Measurements from ENCODE around the gene COL5A1.
"Not testable (repeated sequence)": the region's sequence is repeated elsewhere in the genome, so short reads cannot be mapped to it uniquely, and the experiment has no call there.

The COL5A1 gene

DNA sequence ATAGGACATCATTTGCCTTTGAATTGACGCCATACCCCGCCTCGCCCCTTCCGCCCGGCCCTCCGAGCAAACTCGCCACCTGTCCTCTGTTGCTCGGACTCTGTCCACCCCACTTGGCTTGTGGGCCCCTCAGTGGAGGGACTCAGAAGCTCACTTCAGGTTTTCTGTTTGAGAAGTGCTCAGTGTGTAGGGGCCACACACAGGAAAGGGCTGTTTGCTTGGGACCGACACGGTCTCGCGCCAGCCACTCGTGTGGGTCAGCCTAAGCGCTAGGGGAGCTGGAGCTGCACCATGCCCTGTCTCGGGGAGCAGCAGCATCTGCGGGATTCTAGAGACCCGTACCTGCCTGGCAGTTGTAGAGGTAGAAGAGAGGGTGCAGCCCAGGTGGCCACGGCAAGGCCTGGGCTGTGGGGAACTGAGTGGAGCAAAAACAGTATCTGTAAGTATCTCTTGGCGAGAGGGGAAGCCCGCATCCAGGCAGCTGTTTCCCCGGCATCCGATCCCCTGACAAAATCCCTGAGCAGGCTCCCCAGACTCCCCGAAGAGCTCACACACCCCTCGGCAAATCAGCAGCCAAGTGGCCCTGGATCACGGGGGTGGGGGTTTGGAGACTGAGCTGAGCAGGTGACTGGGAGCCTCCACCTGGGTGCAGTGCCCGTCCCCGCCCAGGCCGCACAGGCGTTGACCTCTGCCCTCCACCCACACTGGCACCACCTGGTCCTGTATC lies 52.2 kb downstream of the COL5A1 start:
- DNase-seq, result no peak

DNA sequence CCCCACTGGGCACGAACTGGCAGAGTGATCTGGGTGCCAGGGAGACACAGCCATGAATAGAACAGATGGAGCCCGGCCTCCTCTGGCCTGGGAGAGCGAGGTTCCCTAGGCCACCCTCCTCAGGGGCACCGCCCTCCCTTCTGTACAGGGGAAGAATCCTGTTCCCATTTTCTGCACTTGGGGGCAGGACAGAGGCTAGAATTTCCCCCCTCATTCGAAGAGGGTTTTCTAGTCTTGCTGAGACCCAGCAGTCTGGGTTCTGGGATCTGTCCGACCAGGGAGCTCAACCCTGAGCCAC lies 52.7 kb downstream of the COL5A1 start:
- DNase-seq, result no peak

DNA sequence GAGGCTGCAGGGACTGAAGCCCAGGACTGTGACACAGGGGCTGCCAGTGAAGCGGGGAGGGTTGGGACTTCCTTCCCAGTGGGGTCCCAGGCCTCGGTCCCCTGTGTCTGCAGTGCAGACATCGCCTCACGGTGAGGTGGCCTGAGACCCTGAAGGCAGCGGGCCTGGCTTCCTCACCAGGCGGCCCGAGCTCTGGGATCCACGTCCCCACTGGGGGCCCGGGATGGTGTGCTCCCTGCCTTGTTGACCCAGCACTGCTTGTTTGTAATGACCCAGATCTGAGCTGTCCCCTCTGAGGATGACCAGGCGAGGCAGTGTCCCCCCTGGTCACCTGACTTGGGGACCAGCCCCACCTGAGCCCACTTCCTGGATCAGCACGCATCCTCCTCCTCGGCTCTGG lies 53.1 kb downstream of the COL5A1 start:
- DNase-seq, result no peak

DNA sequence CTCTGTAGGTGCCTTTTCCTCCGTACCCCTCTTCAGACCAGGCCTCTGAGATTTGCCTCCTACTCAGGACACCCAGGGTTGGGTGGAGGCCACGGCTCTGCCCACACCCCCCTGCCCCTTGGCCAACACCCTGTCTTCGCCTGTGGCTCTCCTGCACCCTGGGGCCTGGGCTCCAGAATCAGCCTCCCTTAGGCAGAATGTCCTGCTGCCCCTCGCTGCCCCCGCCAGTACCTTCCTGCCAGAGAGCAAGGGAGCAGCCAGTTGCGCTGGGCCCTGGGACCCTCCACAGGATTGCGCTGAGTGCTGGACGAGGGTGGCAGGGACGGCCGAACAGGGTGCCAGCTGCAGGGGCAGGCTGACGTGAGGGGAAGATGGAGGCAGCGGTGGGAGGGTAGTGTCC lies 53.5 kb downstream of the COL5A1 start:
- DNase-seq, result no peak

DNA sequence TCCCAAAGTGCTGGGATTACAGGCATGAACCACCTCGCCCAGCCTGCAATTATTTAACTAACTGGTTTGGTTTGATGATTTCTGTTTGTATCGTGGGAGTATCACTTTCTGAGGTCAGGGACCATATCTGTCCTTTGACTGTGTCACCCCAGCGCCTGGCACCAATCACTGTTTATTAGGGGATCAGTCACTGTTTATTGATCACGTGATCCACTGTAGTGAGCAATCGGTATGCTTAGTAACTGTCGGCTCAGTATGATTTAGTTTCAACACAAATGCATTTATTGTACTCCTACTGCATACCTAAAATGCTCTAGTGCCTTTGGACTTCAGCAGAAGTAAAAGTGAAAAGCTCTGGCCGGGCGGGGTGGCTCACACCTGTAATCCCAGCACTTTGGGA lies 54.8 kb downstream of the COL5A1 start:
- DNase-seq, result no peak

DNA sequence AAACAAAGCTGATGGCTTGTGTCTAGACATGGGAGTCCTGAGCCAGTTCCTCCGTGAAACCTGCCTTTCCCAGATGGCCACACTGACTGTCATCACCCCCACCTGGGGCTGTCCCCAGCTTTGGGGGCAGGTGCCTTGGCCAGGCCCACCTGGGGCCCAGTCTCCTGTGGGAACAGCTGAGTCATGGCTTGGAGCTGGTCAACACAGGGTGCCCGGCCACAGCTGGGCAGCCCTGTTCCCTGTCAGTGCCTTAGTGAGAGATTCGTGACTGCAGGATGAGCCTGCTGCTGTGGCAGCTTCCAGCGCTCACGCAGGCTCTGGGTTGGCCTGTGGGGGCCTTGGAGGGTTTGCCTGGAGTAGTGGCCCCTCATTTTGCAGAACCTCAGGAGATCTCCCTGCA lies 56.5 kb downstream of the COL5A1 start:
- DNase-seq, result no peak

DNA sequence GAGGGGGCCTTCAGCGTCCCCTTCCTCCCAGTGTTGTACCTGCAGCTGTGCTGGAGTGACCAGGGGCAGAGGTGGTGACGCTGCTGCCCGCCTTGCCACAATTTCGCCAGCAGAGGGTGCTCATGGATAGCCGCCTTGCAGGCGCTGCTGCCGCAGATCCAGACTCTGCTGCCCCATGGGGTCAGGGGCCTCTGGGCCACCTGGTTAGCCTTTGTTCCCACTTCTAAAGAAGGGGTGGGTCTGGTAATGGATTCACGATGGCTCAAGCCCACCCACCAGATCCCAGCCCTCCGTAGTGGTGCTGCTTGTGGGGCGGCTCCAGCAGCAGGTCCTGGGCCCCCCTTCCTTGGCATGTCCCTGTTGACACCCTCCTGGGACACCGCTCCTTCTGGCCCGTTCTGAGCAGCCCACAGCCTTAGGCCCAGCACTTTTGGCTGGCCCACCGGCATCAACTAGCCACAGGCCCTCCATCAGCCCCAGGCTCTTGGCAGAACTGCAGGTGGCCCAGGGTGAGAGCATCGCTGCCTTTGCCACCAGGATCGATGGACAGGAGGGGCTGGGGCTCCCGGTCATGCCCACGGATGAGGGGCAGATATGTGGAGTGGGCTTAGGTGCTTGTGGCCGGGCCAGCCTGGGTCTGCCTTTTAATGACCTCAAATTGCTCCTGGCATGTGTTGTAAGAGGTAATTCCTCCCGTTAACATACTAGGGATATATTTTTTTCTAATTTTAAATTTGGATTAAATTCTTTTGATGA lies 57.2 kb downstream of the COL5A1 start:
- DNase-seq, result peak; percentile 43

DNA sequence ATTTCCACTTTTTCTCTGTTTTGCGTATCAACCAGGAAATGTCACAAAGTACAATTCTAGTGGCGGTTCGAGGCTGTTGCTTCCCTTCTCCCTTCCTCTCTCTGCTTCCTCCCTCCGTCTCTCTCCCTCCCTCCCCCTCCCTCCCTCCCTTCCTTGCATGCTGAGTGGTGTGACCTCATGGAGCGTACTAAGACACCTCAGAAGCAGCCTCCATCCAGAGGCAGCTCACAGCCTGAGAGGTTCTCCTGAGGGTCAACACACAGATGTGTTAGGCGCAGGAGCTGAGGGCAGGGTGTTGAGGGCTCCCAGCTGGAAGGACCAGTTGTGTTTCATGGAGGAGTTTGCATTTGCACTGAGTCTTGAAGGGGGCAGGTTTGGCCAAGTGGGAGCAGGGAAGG lies 57.7 kb downstream of the COL5A1 start:
- no peak for DNase-seq

DNA sequence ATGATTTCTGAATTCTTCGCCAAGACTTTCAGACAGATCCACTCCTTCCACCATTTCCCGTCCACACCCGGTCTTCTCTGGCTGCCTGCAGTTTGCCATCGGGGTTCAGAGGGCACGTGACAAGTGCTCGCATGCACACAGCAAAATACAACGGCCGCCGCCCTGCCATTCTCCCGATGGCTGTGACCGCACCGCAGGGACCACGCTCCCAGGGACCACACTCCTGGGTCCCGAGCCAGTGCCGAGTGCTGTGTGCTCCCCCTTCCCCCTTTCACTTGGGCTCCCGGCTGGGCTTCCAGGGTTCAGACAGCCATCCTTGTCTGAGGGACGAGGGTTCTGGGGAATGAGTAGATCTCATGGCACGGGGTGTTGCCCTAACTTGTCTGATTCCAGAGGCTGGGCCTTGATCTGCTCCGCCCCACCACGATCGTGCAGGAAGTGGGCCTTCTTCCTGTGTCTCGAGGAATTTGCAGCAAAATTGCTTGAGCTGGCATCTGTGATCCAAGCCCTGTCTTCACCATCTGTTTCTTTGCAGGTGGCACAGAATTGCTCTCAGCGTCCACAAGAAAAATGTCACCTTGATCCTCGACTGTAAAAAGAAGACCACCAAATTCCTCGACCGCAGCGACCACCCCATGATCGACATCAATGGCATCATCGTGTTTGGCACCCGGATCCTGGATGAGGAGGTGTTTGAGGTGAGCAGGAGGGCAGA lies 59.2 kb downstream of the COL5A1 start:
- DNase-seq, result no peak

DNA sequence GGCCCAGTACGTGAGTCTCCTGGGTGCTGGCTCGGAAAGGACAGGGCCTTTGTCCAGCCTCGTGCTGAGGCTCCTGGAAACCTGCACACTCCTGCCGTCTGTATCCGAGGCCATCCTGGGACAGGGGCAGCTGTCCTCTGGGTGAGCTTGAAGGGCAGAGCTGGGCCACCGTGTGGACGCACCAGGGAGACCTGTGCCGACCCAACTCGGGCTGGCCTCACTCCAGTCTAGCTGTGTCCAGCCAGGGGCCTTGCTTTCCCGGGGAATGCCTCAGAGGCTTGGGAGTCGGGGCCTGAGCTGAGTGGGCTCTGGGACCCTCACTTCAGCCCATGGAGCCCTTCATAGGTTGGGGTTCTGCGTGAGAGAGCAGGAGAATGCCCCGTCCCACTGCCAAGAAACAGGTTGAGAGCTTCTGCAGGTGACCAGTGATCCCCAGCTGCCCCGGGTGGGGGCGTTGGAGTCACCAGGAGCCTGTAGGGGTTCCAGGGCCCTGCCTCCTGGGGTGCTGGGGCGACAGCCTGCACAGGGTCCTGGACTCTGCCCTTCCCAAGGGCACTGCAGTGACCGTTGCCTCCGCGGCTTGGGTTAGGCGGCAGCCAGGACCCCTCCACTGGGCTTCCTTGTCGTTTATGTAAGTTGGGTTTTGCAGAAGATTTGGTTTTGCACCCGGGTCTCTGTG lies 60.1 kb downstream of the COL5A1 start:
- DNase-seq, result no peak

DNA sequence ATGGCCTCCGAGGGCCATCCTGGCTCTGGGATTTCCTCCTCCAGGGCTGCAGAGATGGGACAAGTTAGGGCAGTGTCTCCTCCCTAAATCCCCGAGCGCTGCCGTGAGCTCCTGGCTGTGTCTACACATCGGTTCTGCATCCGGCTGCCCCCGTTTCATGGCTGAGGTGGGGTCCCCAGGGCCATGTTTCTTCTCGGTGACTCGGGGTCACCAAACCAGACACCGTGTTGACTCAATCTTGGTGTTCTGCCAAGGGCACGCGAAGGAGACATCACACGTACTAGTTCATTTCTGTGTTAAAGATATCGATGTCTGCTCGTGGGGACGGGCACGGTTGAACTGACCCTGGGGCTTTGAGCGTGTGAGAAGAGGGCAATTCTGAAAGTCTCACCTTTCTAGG lies 60.7 kb downstream of the COL5A1 start:
- DNase-seq, result no peak

DNA sequence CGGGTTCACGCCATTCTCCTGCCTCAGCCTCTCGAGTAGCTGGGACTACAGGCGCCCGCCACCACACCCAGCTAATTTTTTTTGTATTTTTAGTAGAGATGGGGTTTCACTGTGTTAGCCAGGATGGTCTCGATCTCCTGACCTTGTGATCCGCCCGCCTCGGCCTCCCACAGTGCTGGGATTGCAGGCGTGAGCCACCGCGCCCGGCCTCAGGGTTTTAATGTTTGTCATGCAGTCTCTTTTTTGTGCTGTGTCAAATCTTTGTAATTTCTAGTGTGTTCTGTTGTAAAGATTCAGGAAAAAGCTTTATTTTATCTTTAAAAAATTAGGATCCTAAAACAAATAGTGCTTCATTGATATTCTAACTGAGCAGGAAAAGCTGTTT lies 62.1 kb downstream of the COL5A1 start:
- not testable (repeated sequence) for DNase-seq

DNA sequence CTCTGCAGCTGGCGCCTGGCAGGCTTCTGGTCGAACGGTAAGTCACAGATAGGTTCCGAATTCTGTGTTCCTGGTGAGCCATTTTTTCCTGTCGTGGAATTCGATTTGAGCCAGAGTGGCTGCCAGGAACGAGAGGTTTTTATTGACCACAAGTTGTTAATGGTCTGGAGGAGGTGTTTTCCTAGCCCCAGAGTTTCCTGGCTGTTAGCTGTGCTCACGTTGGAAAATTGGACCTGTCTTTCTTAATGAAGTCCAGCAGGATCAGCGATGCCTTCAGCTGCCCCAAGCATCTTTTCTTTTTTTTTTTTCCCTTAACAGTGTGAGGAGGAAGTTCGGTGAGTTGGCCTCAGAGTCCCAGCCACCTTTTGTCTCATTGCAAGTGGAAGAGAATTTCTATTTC lies 62.9 kb downstream of the COL5A1 start:
- DNase-seq, result no peak

DNA sequence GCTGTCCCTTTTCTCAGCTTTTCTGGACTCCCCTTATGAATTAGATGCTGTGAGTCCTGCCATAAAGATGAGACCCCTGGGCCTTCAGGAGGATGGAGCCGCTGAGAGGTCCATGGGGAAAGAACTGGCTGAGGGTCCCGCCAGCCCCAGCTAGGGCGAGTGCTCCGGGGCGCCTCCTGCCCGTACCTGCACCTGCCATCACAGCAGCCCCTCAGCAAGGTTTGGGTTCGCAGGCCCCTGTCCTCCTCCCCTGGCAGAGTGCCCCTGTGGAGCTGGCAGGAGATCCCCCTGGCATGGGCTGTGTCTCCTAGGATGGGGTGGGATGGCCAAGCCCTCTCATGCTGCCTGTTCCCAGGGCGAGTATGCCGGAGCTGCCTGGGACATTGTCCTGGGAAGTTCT lies 64.2 kb downstream of the COL5A1 start:
- no peak for DNase-seq

DNA sequence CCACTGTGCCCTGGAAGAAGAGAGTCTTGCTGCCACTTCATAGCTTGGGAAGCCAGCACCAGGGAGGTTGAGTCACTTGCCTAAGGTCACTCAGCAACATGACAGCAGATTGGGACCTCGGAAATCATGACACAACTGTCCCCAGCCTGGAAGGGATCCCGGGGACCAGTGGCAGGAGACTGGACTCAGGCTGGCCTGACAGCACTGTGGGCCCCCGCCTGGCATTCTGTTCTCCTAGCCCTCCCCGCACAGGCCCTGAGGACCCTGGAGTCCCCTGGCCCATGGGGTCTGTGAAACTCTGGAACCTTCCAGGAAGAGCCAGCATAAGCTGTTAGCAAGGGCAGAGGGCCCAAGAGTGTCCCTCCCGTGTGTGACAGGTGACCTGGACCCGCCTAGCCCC lies 64.9 kb downstream of the COL5A1 start:
- peak; percentile 25 for DNase-seq

DNA sequence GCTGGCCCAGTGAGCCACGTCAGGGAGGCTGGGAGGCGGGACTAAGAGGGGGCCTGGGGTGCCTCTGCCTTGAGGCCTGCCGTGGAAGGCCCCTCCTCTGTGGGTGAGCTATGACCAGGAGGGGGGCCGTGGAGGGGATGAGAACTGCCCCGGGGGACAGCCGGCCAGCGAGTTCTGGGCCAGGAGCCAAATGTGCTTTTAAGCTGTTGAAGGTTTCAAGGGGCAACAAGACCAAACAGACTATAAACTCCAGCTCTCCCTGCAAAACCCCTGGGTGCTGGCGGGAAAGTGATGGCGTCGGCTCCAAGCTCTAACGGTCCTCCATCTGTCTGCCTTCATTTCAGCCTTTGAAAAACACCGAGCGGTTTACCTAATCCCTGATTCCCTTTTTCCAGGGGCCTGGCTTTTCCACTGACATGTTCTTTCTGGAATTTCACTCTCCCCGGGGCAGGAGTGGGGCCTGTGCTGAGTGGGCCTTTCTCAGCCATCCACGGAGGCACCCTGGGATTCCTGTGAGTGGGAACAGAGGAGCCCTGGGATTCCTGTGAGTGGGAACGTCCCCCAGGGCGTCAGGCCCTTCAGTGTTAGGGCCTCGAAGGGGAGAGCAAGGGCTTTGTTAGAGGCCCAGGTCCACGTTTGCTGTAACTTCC lies 65.6 kb downstream of the COL5A1 start:
- DNase-seq, result peak; percentile 81

DNA sequence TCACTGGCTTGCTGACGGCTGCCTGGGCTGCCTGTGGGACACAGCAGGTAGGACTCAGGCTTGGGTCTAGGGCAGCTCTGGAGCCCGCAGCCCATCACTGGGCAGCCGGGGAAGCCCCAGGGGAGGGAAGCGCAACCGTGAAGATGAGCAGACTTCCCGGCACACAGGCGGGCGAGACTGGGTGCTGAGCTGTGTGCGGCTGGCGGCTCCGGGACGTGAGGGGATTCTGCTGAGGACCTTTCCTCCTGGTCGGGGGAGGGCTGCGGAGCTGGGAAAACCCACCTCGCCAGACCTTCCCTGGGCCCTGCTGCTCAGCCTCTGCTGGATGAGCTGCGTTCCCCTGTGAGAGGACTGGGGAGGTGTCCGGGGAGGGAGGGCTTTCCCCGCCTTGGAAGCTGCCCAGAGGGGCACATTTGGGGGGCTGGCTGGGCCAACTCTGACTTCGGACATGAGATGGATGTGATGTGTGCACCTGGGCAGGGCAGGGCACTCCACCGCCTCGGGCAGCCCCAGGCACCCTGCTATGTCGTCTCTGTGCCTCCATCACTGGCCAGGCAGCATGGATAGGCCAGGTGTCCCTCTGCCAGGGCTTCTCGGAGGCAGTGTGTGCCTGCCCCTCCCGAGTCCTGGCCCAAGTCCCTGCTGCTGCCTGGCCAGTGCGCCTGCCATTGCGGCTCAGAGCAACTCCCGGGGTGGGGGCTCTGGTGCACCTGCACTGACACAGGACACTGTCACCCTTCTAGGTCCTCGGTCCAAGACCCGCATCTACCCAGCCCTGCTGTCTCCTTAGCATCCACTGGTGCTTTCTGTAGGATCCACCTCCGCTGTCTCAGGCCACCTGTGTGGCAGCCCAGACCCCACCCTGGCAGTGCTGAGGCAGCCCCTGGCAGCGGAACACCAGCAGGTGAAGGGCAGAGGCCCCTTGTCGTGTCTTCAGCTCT lies 66.4 kb downstream of the COL5A1 start:
- no peak for DNase-seq

DNA sequence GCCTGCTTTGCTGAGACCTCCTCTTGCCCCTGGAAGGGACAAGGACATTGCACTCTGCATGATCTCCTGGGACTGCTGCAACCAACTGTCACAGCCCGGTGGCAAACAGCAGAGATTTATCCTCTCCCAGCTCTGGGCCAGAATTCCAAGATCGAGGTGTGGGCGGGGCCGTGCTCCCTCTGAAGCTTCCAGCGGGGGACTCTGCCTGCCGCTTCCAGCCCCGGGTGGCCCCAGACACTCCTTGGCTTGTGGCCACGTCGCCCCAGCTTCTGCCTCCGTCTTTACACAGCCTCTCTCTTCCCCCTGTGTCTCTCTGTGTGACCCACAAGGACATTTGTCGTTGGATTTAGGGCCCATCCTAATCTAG lies 67.1 kb downstream of the COL5A1 start:
- no peak for DNase-seq

DNA sequence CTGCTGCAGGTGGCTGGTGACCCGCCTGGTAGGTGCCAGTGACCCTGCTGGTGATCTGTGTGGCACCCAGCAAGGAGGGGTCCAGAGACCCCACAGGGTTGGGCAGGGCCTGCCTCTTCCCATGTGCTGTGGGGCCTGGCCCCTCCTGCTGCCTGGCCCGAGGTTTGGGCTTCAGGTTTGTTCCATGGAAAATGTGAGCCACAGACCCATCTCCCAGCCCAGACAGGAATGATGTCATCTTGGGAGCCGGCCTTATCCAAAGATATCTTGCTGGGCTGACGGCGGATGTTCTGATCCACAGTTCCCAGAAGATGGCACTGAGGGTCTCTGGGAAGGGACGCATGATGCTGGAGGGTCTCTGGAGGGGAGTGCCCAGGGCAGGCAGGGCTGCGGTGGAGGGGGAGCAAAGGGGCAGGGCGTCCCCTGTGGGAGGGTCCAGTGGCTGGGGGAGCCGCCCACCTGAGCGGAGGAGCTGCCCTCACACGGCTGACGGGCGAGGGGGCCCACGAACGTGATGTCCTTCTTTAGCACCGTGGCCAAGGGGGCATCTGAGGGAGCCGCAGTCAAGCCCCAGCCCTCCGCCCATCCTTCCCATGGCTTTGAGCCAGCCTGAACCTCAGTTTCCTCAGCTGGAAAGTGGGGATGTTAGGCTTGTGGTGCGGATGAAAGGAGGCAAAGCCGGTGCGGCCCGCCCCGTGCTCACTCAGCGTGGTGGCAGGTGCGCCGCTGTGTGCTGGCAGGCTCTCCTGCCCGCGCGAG lies 68.1 kb downstream of the COL5A1 start:
- peak; percentile 47 for DNase-seq

DNA sequence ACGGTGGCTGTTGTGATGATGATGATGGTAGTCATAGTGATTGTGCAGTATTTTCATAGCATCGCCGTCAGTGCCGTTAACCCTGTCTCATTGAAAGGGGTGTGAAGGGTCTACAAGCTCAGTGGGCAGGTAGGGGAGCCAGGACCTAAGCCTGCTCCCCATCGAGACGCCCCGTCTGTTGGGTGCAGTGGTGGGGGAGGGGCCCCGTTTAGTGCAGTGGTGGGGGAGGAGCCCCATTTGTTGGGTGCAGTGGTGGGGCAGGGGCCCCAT lies 68.6 kb downstream of the COL5A1 start:
- no peak for DNase-seq

DNA sequence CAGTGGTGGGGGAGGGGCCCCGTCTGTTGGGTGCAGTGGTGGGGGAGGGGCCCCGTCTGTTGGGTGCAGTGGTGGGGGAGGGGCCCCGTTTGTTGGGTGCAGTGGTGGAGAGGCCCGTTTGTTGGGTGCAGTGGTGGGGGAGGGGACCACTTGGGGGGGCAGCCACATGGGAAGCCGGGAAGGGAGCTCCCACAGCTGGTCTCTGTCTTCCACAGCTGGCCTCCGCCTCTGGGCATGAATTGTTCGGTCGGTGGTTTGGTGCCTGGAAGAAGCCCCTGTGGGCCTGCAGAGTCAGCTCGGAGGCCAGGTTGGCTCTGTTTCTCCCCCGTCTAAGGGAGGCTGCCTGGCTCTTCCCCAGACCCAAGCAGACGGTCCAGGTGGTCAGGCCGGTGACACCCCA lies 69.3 kb downstream of the COL5A1 start:
- no peak for DNase-seq

Measured in fibroblast of skin of scalp (primary cell).